H7 (cell line): Measurements from ENCODE around the gene PPP4C. TPM values are rescaled to one million over a fixed set of nuclear protein-coding genes. Genes with fewer than 3 reads are reported as not detected.
A peak's percentile ranks its signal among the peaks of the same experiment; 100 is the strongest.
"Not testable (repeated sequence)": the region's sequence is repeated elsewhere in the genome, so short reads cannot be mapped to it uniquely, and the experiment has no call there.

Source experiments
- DNase-seq: peaks from one replicate; pipeline ENCODE4 v3.0.0; 2012
- H3K27me3 ChIP-seq: 2 replicates; pipeline ENCODE4 v1.6.0; 2011; ENCODE audit warnings: mild to moderate bottlenecking, low read length; ENCODE audit not compliant: control insufficient read depth, insufficient read depth
- H3K36me3 ChIP-seq: replicated peaks from 2 replicates; pipeline ENCODE4 v1.5.1; 2011; ENCODE audit warnings: low read length; ENCODE audit not compliant: control insufficient read depth, insufficient read depth
- H3K4me3 ChIP-seq: 2 replicates; pipeline ENCODE4 v1.5.1; 2011; ENCODE audit warnings: low read depth, mild to moderate bottlenecking, control low read depth, low read length, moderate library complexity; ENCODE audit not compliant: insufficient read depth
- total RNA-seq: library from RNA; depleted of rRNA; stranded (reverse); fragments of >200 nt; shearing (Covaris generic); gene quantifications from 2 replicates; pipeline ENCODE4 v1.2.3, GENCODE V29; 2014

The PPP4C gene
- total RNA-seq, 1 experiment from 2014 or later, result 256 TPM

DNA sequence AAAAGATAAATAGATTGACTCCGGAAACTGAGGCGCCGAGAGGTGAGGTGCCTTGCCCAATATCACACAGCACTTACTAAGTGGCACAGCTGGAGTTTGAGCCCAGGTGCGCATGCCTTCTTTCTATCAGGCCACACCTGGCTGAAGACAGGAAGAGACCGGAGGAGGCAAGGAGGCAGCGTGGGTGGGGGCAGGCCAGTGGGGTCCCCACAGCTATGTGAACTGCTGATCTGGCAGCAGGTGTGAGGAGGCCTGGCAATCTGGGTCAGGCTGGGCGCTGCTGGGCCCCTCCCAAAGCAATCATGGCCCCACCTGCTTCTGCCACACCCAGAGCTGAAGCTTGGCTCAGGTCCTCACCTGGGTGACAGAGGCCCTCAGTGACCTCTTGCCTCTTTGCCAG, 39.4 kb downstream of the PPP4C start:
- DNase-seq, result peak; percentile 27
- Histone ChIP-seq H3K4me3 (no peak overlapping the region), H3K27me3 (no peaks in the 10 kb centered on the region), H3K36me3 (peaks cover 1% of the 10 kb centered on the region; the same call in 1 of the 2 replicates)

DNA sequence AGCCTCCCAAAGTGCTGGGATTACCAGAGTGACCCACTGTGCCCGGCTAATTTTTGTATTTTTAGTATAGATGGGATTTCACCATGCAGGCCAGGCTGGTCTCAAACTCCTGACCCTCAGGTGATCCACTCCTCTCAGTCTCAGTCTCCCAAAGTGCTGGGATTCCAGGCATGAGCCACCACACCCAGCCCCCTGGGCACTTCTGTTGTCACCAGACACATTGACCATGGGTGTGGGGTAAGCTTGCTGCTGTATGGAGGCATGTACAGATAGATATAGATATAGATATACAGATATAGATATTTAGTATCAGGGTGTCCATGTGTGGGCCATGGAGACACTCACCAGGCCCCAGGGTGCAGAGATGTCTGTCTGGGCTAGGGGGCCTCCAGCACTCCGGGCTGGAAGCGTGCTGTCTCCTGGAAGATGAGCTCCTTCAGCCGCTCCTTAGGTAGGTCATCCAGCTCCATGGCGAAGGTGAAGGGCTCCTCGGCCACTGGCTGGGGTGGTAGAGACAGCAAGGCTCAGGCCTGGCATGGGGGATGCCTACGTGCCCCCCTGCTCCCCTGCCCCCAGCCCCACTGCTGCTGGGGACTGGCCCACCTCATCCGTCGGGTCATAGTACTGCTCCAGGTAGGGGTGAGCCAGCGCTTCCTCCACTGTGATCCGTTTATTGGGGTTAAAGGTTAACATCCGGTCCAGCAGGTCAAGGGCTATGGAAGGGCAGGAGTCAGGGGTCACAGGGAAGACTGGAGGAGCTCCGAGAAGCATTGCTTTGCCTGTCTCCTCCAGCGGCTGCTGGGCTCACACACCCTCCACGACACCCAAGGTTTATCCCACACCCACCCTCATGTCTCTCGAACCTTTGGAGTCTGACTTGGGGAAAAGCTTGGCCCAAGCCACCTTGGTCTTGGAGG, 40.8 kb downstream of the PPP4C start:
- DNase-seq, result peak; percentile 23
- H3K36me3 ChIP-seq, result peaks cover 1% of the 10 kb centered on the region; the same call in 1 of the 2 replicates
- H3K4me3 ChIP-seq, result no peak overlapping the region
- H3K27me3 ChIP-seq, result no peaks in the 10 kb centered on the region

DNA sequence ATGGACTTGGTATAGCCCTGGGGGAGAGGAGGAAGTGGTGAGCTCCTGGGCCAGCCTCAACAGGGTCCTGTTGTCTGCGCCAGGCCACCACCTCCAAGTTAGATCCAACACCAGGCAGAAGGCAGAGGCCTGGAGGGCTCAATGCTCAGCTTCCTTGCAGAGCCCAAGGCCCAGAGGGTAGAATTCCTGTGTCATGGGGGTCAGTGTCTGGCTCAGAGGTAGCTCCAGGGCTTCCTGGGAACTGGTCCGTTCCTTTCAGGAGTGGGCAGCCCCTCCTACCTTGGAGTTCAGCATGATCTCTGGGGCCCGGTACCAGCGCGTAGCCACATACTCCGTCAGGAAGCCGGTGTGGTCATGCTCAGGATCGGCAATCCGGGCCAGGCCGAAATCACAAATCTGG, 42.0 kb downstream of the PPP4C start:
- DNase-seq, result no peak
- Histone ChIP-seq H3K27me3 (no peaks in the 10 kb centered on the region), H3K4me3 (no peak overlapping the region), H3K36me3 (peaks cover 1% of the 10 kb centered on the region; the same call in 1 of the 2 replicates)

DNA sequence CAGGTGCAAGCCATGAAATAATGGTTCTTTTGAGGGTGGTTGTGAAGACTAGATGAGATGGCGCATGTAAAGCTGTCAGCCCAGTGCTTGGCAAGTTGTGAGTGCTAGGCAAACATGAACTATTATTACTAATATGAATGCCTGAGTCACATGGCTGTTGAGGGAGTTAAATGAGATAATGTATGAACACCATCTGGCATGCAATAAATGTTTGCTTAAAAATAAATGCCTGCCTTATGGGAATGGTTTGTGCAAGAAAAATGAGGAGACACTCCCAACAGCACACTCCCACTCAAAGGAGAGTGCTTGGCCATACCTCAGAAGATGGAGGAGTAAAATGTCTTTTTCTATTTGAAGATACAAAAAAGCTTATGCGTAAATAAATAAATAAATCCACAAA, 43.6 kb downstream of the PPP4C start:
- H3K36me3 ChIP-seq, result peaks cover 1% of the 10 kb centered on the region; the same call in 1 of the 2 replicates
- no peak overlapping the region for H3K4me3 ChIP-seq
- no peaks in the 10 kb centered on the region for H3K27me3 ChIP-seq
- DNase-seq, result no peak

DNA sequence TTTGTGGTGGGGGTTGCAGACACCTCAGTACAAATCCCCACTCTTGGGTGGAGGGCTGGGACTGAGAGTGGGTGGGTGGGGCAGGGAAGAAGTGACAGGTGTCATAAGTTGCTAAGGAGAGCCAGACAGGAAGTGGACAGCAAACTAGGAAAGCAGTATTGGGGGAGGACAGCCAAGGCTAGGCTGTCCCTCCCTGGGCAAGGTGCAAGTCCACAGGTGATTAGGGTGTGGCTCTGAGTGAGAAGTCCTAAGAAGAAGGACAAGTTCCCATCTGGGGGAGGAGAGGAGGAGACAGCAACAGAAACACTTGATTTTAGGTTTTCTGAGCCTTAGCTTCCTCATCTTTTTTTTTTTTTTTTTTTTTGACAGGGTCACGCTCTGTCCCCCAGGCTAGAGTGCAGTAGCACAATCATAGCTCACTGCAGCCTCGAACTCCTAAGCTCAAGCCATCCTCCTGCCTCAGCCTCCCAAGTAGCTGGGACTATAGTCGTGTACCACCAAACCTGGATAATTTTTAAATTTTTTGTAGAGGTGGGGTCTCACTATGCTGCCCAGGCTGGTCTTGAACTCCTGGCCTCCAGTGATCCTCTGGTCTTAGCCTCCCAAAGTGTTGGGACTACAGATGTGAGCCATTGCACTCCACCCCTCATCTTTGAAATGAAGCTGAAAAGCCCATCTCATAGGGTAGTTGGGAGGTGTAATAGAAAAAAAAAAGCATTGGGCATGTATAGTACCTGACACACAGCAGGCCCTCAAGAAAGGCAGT, 44.7 kb downstream of the PPP4C start:
- no peak overlapping the region for H3K4me3 ChIP-seq
- H3K36me3 ChIP-seq, result peaks cover 1% of the 10 kb centered on the region; the same call in 1 of the 2 replicates
- H3K27me3 ChIP-seq, result no peaks in the 10 kb centered on the region
- DNase-seq, result no peak

DNA sequence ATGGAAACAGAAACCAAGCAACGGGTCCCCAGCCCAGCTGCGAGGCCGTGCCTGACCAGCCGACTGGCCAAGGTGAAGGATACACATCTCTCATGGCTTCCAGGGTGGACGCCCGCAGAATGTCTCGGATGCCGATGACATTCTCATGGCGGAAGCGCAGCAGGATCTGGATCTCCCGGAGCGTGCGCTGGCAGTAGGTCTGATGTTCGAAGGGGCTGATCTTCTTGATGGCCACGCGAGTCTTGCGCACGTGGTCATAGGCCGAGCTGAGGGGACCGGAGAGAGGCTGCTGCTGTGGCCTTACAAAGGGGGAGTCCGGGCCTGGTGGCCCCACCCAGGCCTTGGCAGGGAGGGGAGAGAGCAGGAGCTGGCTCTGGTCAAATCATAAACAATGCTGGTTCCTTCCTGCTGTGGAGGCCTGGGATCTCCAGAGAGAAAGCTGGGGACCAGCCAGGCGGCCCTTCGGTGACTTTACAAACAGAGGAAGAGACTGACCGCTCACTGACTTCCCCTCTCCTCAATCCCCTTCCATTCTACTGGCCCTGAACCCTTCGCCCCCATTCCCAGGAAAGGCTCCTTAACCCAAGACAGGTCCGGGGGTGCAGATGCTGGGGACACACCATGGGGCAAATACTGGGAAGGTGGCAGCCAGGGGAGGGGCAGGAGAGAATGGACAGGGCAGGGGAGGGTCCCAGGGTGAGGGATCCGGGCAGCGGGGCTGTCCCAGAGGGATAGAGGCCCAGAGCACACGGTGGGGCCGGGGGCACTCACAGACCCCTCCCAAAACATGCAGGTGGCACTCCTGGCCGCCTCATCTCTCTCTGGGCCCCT, 46.2 kb downstream of the PPP4C start:
- DNase-seq, result peak; percentile 68

DNA sequence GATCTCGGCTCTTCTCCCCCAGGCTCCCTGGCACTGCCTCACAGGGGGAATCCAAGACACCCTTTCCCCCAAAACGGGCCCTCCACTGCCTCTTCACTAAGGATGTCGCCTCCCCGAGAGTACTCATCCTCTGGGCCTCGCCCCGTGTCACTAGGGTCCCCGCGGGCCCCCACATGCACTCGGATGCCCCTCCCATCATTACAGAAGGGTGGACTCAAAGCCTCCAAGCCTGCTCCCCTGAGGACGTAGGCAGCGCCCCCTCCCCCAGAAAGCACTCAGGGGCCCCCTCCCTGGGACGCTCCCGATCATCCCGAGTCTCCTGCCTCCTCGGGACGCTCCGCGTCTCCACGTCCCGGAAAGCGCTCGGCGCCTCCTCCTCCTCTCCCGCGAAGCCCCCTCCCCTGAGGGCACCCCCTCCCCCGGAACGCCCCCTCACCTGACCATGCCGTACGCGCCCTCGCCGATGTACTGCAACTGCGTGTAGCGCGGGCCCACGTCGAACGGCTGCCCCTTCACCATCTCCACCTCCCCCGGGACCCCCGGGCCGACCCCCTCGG, 46.9 kb downstream of the PPP4C start:
- H3K4me3 ChIP-seq, result peak overlapping the region; percentile 71
- peaks cover 1% of the 10 kb centered on the region; the same call in 1 of the 2 replicates for H3K36me3 ChIP-seq
- no peaks in the 10 kb centered on the region for H3K27me3 ChIP-seq
- peak; percentile 95 for DNase-seq

More for the DNA sequence above, 46.2 kb downstream of the PPP4C start:
- Histone ChIP-seq H3K27me3 (no peaks in the 10 kb centered on the region), H3K4me3 (peak overlapping the region; percentile 71), H3K36me3 (peaks cover 1% of the 10 kb centered on the region; the same call in 1 of the 2 replicates)

DNA sequence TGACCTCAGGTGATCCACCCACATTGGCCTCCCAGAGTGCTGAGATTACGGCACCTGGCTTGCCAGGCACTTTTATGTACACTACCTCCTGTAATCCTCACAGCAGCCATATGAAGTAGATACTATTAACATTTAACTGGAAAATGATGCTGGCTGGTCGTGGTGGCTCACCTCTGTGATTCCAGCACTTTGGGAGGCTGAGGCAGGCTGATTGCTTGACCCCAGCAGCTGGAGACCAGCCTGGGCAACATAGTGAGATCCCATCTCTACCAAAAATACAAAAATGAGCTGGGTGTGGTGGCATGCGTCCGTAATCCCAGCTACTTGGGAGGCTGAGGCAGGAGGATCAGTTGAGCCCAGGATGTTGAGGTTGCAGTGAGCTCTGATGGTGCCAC, 49.2 kb downstream of the PPP4C start:
- H3K4me3 ChIP-seq, result no peak overlapping the region
- no peak for DNase-seq
- no peaks in the 10 kb centered on the region for H3K27me3 ChIP-seq

DNA sequence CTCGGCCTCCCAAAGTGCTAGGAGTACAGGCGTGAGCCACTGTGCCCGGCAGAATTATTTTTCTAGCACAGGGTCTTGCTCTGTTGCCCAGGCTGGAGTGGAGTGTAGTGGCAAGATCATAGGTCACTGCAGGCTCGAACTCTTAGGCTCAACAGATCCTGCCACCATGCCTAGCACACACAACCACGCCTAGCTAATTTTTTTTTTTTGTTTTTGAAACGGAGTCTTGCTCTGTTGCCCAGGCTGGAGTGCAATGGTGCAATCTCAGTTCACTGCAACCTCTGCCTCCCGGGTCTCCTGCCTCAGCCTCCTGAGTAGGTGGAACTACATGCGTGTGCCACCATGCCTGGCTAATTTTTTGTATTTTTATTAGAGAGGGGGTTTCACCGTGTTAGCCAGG, 49.9 kb downstream of the PPP4C start:
- not testable (repeated sequence) for DNase-seq, H3K4me3 ChIP-seq, H3K36me3 ChIP-seq, H3K27me3 ChIP-seq

More for the DNA sequence above, 49.2 kb downstream of the PPP4C start:
- H3K36me3 ChIP-seq, result no peaks in the 10 kb centered on the region; the same call in 1 of the 2 replicates

DNA sequence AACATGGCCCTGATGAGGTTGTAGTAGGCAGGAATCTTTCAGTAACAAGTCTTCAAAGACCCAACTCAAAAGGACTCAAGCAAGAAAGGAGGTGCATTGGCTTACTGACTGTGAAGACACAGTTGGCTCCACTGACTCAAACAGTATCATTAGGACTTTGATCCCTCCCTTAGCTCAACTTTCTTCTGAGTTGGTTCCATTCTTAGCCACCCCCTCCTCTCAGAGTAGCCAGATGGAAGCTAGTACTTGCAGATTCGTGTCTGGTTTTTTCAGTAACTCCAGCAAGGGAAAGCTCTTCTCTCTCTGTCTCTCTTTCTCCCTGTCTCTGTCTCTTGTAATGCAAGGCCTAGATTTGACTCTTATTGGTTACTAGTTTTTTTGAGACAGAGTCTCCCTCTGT, 52.2 kb downstream of the PPP4C start:
- DNase-seq, result no peak
- H3K36me3 ChIP-seq, result no peaks in the 10 kb centered on the region
- no peaks in the 10 kb centered on the region for H3K27me3 ChIP-seq
- H3K4me3 ChIP-seq, result no peak overlapping the region

DNA sequence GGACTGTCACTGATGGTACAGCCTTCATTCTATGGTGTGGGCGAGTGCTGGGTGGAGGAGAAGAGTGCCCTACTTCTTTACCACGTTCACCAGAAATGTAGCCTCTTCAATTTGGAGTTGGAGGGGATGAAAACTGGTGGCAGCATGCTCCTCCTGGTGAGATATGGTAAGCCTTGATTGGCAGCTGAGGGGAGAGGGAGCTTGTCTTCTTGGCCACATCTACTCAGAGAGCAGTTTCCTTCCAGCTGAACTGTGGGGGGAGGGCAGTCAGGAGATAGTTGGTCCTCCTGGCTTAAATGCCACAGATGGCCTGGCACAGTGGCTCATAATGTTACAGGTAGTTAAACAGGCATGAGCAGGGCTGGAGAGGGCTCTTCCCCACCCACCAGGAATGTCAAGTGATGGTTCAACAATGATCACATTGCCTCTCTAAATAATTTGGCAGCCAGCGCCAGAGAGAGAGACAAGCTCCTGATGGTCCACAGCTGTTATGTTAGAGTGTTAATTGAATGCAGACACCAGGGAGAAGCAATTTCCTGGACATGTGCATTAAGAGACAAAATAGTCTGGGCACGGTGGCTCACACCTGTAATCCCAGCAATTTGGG, 56.2 kb downstream of the PPP4C start:
- H3K27me3 ChIP-seq, result no peaks in the 10 kb centered on the region
- no peak for DNase-seq
- no peaks in the 10 kb centered on the region for H3K36me3 ChIP-seq
- no peak overlapping the region for H3K4me3 ChIP-seq

DNA sequence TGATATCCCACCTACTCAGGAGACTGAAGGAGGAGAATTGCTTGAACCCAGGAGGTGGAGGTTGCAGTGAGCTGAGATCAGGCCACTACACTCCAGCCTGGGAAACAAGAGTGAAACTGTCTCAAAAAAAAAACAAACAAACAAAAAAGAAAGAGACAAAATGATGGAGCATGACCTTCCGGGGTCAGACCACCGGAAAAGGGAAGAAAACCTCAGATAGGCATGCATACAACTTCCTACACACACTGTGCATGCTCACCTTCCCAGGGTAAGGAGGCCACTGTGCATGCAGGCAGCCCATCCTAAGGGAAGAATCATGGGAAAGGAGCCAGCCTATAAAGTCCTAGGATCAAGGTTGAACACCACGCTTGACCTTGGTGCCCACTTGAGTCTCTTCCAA, 56.8 kb downstream of the PPP4C start:
- H3K36me3 ChIP-seq, result no peaks in the 10 kb centered on the region
- H3K27me3 ChIP-seq, result no peaks in the 10 kb centered on the region
- no peak overlapping the region for H3K4me3 ChIP-seq
- no peak for DNase-seq
